ENCODE measurements around the gene CNNM2.
A peak's percentile ranks its signal among the peaks of the same experiment; 100 is the strongest.

CNNM2 gene

DNA sequence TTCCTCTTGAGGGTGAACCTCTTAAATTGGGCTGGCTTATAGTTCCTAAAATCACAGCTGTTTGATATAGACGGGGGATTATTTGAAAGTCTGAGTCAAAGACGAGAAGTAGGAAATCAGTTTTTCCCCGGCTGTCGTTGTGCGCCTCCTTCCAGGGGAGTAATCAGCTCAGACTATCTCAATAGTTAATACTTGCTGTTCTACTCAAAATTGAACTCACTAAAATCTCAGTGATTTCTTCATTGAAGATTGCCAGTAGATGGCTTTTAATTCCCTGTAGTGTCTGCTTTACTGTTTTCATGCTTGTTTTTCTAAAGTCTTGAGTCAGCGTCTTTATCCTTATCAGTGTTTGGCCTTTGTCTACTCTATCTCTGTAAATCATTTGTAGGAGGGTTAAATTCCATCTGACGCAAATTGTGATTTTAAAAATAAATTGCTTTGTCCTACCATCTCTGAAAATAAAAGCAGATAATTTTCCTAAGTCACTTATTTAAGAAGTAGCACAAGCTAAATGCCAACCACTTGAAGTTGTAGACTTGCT lies 47.3 kb downstream of the CNNM2 start (continued):
- TF ChIP-seq, protein P1, sequence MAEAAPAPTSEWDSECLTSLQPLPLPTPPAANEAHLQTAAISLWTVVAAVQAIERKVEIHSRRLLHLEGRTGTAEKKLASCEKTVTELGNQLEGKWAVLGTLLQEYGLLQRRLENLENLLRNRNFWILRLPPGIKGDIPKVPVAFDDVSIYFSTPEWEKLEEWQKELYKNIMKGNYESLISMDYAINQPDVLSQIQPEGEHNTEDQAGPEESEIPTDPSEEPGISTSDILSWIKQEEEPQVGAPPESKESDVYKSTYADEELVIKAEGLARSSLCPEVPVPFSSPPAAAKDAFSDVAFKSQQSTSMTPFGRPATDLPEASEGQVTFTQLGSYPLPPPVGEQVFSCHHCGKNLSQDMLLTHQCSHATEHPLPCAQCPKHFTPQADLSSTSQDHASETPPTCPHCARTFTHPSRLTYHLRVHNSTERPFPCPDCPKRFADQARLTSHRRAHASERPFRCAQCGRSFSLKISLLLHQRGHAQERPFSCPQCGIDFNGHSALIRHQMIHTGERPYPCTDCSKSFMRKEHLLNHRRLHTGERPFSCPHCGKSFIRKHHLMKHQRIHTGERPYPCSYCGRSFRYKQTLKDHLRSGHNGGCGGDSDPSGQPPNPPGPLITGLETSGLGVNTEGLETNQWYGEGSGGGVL (tag by site-specific recombination; IDR thresholded peaks at IDR 0.05) = no peak
- TF ChIP-seq KLF8 (tag by site-specific recombination; IDR thresholded peaks at IDR 0.05) = 0 out of 2 replicates have a peak, but pooled peaks have one; percentile 13
- TF ChIP-seq ZSCAN4 (tag by site-specific recombination; IDR thresholded peaks at IDR 0.05) = no peak
- no peak for TF ChIP-seq ZNF19 (tag by site-specific recombination; IDR thresholded peaks at IDR 0.05; ENCODE audit: low read depth)
- TF ChIP-seq ZNF629 (tag by site-specific recombination; IDR thresholded peaks at IDR 0.05) = peak; percentile 28; the same call in 1 of the 2 replicates
- TF ChIP-seq ZNF16 (tag by site-specific recombination; IDR thresholded peaks at IDR 0.05; ENCODE audit: low read depth) = no peak
- no peak for TF ChIP-seq ZNF23 (tag by site-specific recombination; IDR thresholded peaks at IDR 0.05; ENCODE audit: borderline replicate concordance)
- no peak for TF ChIP-seq ZNF558 (tag by site-specific recombination; IDR thresholded peaks at IDR 0.05)
- no peak for TF ChIP-seq SCRT1 (tag by site-specific recombination; IDR thresholded peaks at IDR 0.05; ENCODE audit: borderline replicate concordance)
- TF ChIP-seq ZNF521 (tag by site-specific recombination; IDR thresholded peaks at IDR 0.05) = no peak
- TF ChIP-seq KLF9 (tag by site-specific recombination; IDR thresholded peaks at IDR 0.05; ENCODE audit: low read depth) = no peak
- no peak for TF ChIP-seq EGR2 (tag by site-specific recombination; IDR thresholded peaks at IDR 0.05; ENCODE audit: low read depth)
- TF ChIP-seq ZNF561 (tag by site-specific recombination; IDR thresholded peaks at IDR 0.05; ENCODE audit: borderline replicate concordance) = no peak
- no peak for TF ChIP-seq ZNF341 (tag by site-specific recombination; IDR thresholded peaks at IDR 0.05; ENCODE audit: low read depth)
- TF ChIP-seq PRDM6 (tag by site-specific recombination; IDR thresholded peaks at IDR 0.05) = peak; percentile 75
- no peak for TF ChIP-seq ZNF518A (tag by site-specific recombination; conservative IDR thresholded peaks at IDR 0.05; ENCODE audit: low read depth)
- TF ChIP-seq GLI4 (tag by site-specific recombination; IDR thresholded peaks at IDR 0.05) = no peak
- no peak for TF ChIP-seq ZNF600 (tag by site-specific recombination; IDR thresholded peaks at IDR 0.05)
- TF ChIP-seq ZNF544 (tag by site-specific recombination; IDR thresholded peaks at IDR 0.05) = no peak
- no peak for TF ChIP-seq GLIS2 (tag by site-specific recombination; IDR thresholded peaks at IDR 0.05)
- 0 out of 2 replicates have a peak, but pooled peaks have one; percentile 18 for TF ChIP-seq FEZF1 (tag by site-specific recombination; IDR thresholded peaks at IDR 0.05)
- TF ChIP-seq REST (tag by site-specific recombination; IDR thresholded peaks at IDR 0.05) = no peak

All from HEK293 (cell line).